Ascending aorta (tissue), 2 donors: Measurements from ENCODE around the gene ARHGAP45. TPM values are rescaled to one million over a fixed set of nuclear protein-coding genes. Genes with fewer than 3 reads are reported as not detected.

Experiments used
- DNase-seq, 2 donors: peaks; one replicate each; pipeline ENCODE4 v3.0.0-alpha.2; 2019; ENCODE audit warnings: low spot score in 2 of 2
- H3K27ac ChIP-seq, 2 donors: fragments of 200-600 bp; sonication (generic); one replicate each; pipeline ENCODE4 v1.5.1; 2016 to 2017; ENCODE audit warnings: mild to moderate bottlenecking in 1 of 2
- H3K27me3 ChIP-seq: fragments of 200-600 bp; sonication (generic); one replicate; pipeline ENCODE4 v1.5.1; 2017
- H3K36me3 ChIP-seq, 2 donors: fragments of 200-600 bp; sonication (generic); one replicate each; pipeline ENCODE4 v1.5.1; 2016
- H3K4me1 ChIP-seq, 2 donors: fragments of 200-600 bp; sonication (generic); one replicate each; pipeline ENCODE4 v1.5.1; 2016 to 2017; ENCODE audit warnings: mild to moderate bottlenecking in 1 of 2
- H3K4me3 ChIP-seq, 2 donors: fragments of 200-600 bp; sonication (generic); one replicate each; pipeline ENCODE4 v1.5.1; 2016 to 2017; ENCODE audit warnings: mild to moderate bottlenecking in 1 of 2
- H3K9me3 ChIP-seq, 2 donors: fragments of 200-600 bp; sonication (generic); one replicate each; pipeline ENCODE4 v1.5.1; 2016
- intact Hi-C: fragments of 100-400 bp; cut with DNase I; formaldehyde crosslinking; loops from one replicate; pipeline ENCODE4 v1.15.1; 2023
- total RNA-seq: library from RNA; depleted of rRNA; stranded (reverse); fragments of >200 nt; gene quantifications from one replicate; pipeline ENCODE4 v1.1.0, GENCODE V29; 2016
- TF ChIP-seq, protein P1 (sequence below), 3 experiments: fragments of 200-600 bp in 2 of 3; fragments of 450-650 bp in 1 of 3; sonication (generic) in 2 of 3; IDR thresholded peaks; one replicate each; pipeline ENCODE4 v1.5.1; 2016 to 2019; ENCODE audit warnings: antibody characterized with exemption in 3 of 3, mild to moderate bottlenecking in 1 of 3, moderate library complexity in 1 of 3

The ARHGAP45 gene
- total RNA-seq, 1 donor from 2014 or later = 66.5 TPM

DNA sequence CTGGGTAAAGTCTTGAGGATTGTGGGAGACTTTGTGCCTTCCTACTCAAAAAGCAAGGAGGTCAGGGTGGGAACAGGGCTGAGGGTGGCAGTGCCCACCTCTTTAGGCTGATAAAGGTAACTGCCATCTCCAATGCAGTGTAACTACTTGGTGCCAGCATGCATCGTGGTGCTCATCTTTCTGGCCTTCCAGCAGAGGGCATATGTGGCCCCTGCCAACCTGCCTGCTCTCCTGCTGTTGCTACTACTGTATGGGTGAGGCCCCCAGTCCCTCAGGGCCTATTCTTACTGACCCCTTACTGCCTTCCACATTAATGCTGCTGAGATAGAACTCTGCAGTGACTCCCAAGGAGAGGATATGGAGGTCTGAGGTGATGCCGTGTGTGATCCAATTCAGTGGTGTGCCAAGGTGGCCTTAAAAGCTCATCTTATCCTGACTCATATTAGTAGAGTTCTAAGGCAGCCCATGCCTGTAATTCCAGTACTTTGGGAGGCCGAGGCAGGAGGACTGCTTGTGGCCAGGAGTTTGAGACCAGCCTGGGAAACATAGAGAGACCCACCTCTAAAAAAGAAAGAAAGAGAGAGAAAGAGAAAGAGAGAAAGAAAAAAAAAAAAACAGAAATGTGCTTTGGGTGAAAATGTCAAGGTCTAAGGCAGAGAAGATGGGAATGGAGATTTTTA, 9.7 kb upstream of the ARHGAP45 start:
- H3K36me3 ChIP-seq = no peaks in the 10 kb centered on the region
- H3K27ac ChIP-seq = no peak overlapping the region
- no peaks in the 10 kb centered on the region for H3K27me3 ChIP-seq
- H3K4me1 ChIP-seq = no peaks in the 10 kb centered on the region
- H3K9me3 ChIP-seq = peaks cover 27 to 33% of the 10 kb centered on the region in 2 donors
- intact Hi-C loops = no loop called here
- H3K4me3 ChIP-seq = no peak overlapping the region
- TF ChIP-seq, protein P1, sequence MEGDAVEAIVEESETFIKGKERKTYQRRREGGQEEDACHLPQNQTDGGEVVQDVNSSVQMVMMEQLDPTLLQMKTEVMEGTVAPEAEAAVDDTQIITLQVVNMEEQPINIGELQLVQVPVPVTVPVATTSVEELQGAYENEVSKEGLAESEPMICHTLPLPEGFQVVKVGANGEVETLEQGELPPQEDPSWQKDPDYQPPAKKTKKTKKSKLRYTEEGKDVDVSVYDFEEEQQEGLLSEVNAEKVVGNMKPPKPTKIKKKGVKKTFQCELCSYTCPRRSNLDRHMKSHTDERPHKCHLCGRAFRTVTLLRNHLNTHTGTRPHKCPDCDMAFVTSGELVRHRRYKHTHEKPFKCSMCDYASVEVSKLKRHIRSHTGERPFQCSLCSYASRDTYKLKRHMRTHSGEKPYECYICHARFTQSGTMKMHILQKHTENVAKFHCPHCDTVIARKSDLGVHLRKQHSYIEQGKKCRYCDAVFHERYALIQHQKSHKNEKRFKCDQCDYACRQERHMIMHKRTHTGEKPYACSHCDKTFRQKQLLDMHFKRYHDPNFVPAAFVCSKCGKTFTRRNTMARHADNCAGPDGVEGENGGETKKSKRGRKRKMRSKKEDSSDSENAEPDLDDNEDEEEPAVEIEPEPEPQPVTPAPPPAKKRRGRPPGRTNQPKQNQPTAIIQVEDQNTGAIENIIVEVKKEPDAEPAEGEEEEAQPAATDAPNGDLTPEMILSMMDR (IDR thresholded peaks at IDR 0.05) = no peak
- DNase-seq = no peak

DNA sequence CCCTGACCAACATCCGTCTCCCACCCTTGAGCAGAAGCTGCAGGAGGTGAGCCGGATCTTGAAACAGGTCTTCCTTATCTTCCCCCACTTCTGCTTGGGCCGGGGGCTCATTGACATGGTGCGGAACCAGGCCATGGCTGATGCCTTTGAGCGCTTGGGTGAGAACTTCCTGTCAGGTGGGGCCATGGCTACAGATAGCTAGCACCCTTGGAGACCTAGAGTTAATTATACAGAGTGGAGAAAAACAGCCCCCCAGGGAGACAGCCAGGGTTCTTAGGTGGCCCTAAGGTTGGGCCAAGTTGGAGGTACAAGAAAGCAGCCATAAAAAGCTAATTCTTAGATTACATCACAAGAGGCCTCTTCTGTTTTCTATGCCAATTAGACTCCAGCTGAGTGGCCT, 8.9 kb upstream of the ARHGAP45 start:
- Histone ChIP-seq H3K4me3 (no peak overlapping the region), H3K9me3 (peaks cover 27 to 33% of the 10 kb centered on the region in 2 donors), H3K36me3 (no peaks in the 10 kb centered on the region), H3K4me1 (no peaks in the 10 kb centered on the region), H3K27ac (no peak overlapping the region), H3K27me3 (no peaks in the 10 kb centered on the region)
- intact Hi-C loops = no loop called here
- DNase-seq = no peak
- TF ChIP-seq, protein P1 (IDR thresholded peaks at IDR 0.05) = no peak

DNA sequence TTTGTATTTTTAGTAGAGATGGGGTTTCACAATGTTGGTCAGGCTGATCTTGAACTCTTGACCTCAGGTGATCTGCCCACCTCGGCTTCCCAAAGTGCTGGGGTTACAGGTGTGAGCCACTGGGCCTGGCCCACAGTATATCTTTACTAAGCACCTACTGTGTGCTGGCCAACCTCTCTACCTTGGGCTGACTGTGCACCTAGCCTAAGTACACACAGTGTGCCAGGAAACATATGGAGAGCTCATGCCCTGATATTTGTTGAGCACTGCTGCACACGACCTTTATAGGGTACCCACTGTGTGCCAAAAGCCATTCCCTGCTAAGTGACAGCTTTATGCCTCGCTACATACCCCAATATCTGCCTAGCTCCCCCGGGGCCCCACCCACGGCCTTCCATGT, 6.3 kb upstream of the ARHGAP45 start:
- TF ChIP-seq, protein P1 (IDR thresholded peaks at IDR 0.05) = no peak
- H3K9me3 ChIP-seq = peaks cover 27 to 33% of the 10 kb centered on the region in 2 donors
- H3K27ac ChIP-seq = no peak overlapping the region
- intact Hi-C loops = no loop called here
- H3K36me3 ChIP-seq = no peaks in the 10 kb centered on the region
- H3K4me1 ChIP-seq = peaks cover 0 to 10% of the 10 kb centered on the region in 2 donors
- DNase-seq = no peak
- H3K27me3 ChIP-seq = no peaks in the 10 kb centered on the region
- no peak overlapping the region for H3K4me3 ChIP-seq

DNA sequence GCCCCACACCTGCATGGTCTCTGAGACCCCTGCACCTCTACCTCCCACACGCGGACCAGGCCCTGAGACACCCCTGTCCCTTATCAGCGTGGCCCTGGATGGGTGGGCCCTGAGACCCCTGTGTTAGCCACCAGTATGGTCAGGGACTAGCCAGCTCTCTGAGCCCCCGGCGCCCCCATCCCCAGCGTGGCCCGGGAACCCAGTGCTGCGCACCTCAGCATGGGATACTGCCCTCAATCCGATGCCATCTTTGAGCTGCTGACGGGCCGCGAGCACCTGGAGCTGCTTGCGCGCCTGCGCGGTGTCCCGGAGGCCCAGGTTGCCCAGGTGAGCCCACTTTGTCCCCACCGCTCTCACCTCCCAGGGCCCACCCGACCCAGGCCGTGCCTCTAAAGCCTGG, 5.0 kb upstream of the ARHGAP45 start:
- TF ChIP-seq, protein P1 (IDR thresholded peaks at IDR 0.05) = no peak
- Histone ChIP-seq H3K9me3 (peaks cover 20 to 25% of the 10 kb centered on the region in 2 donors), H3K27ac (no peak overlapping the region), H3K27me3 (peaks cover 5% of the 10 kb centered on the region), H3K4me3 (no peak overlapping the region), H3K36me3 (no peaks in the 10 kb centered on the region), H3K4me1 (peaks cover 8 to 14% of the 10 kb centered on the region in 2 donors)
- intact Hi-C loops = no loop called here
- no peak for DNase-seq

DNA sequence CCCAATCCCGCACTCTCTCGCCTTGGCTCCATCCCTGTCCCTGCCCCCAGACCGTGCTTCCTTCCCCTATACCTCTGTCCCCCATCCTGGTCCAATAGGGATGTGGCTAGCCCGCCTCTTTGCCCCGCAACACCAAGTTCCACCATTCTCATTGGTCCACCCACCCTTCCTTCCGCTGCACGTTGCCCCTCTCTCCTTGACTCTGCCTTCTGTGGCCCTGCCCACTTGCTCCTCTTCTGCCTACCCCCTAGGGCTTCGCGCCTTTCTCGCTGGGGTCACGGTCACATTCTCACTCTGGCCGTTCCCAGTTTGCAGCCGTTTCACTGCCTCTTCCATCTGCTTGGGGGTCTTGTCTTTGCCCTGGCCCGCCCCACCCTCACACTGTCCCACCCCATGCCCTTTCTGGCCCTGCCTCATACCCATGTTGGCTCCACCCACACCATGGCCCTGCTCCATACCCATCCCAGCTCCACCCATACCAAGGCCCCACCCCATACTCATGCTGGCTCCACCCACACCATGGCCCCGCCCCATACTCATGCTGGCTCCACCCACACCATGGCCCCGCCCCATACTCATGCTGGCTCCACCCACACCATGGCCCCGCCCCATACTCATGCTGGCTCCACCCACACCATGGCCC, 4.5 kb upstream of the ARHGAP45 start:
- DNase-seq = no peak
- peaks cover 14 to 20% of the 10 kb centered on the region in 2 donors for H3K9me3 ChIP-seq
- H3K4me3 ChIP-seq = no peak overlapping the region
- TF ChIP-seq, protein P1 (IDR thresholded peaks at IDR 0.05) = no peak
- H3K4me1 ChIP-seq = peaks cover 8 to 19% of the 10 kb centered on the region in 2 donors
- intact Hi-C loops = no loop called here
- no peaks in the 10 kb centered on the region for H3K36me3 ChIP-seq
- H3K27me3 ChIP-seq = peaks cover 5% of the 10 kb centered on the region
- H3K27ac ChIP-seq = no peak overlapping the region
